HG02970 (cell line): ENCODE results near the gene TMIGD3.

Experiments
- ATAC-seq: cut with Tn5 transposase; IDR thresholded peaks from one replicate; pipeline ENCODE4 v1.9.1; 2021; ENCODE audit warnings: mild to moderate bottlenecking, moderate library complexity, moderate number of reproducible peaks; ENCODE audit not compliant: unreplicated experiment, low FRiP score

Gene TMIGD3

DNA sequence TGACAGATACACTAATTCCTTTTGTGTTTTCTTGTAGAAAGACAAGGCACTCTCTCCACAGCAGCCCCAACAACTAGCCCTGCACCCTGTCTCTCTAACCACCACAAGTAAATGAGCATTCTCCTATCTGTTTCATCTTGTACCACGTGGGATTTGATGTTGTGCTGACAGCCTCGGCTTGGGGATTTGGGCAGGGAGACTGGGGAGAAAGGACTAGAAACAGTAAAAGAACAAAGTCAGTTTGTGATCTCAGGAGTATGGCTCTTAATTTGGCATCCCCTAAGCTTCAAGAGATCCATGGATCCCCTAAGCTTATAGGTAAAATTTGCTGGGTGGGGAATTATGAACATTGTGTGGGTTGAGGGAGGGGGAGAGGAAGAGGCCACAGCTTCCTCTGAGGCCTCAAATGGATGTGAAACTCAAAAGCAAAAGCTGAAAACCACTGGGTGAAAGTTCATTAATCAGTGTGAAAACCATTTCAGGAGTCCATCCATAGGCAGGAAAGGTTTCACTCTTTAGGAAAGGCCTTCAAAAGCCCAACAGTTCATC, 26.6 kb downstream of the TMIGD3 start:
- ATAC-seq, result no peak

DNA sequence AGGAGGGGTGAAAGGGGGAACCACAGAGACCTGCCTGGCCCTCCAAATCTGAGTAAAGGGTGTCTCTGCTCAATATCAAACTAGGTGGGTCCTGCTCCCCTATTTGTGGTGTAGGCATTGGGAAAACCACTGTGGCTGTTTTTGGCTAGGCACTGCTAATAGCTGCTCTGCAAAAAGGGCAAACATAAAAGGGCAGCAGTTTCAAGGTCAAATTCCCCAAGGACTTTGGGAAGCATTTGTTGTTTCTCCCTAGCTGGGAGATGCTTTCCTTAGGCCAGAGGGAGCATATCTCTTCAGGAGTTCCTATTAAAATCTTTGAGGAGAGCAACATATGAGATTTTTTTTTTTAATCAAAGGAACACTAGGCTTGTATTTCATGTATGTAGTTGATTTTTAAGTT, 27.2 kb downstream of the TMIGD3 start:
- ATAC-seq, result no peak

DNA sequence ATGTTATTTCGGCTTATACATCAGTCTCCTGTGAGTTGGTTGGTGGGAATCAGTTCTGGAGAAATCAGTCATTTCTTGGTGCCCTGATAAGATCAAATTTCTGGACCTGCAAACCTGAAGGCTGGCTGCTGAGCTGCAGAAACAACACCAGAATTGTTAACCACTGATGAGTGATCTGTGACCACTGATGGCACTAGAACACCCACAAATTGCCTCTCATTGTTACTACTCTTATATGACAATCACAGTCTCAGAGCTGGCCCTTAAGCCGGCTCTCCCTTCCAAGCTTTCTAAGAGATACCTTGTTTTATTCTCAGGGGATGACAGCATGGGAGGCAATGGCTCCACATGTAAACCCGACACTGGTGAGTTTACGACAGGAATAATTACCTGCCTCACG, 27.7 kb downstream of the TMIGD3 start:
- no peak for ATAC-seq

DNA sequence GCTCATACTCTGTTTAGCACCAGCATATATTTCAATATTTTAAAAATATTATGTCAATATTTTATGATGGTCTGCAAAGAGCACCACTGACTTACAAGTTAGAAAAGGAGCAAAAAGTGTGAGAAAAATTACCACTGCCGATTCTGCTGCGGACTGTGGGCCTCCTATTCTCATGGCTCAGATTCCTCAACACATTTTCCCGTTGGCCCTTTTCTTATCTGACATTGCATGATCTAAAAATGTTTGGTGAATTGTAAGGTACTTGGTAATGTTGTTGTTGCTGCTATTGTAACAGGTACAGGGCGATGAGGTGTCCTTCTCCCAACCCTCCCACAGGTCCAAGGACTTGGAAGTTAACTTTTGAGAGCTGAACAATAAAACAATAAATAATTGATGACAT, 28.9 kb downstream of the TMIGD3 start:
- no peak for ATAC-seq

DNA sequence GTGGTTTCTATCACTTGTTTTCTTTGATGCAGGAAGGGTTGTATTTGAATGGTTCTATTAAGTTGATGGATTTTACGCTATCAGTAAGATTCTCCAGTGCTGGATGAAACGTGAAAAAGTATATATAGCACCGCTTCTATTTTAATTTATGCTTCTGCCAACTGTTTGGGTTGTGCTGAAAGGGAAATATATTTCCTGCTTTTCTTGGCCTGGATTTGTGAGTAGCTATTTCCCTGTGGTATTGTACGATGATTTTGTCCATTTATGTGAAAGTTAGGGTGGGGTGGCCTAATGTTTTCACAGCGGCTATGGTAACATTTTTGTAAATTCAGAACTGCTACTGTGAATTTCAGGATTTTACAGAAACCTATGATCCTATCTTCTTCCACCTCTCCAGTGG, 29.3 kb downstream of the TMIGD3 start:
- no peak for ATAC-seq

DNA sequence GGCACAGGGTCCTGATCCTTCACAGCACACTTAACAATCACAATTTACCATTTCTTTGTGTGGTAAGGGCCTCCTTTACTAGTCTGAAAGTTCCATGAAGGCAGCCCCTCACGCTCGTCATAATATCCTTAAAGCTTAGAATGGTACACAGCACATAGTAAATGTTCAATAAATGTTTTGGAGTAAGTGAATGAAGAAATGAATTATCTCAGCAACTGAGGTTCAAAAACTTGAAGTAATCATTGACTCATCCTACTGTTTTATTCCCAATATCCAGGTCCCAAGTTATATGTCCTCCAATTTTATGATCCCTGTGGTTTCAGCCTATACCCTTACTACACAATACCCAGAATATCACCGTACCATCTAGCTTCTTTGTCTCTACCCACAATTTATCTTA, 31.9 kb downstream of the TMIGD3 start:
- no peak for ATAC-seq

DNA sequence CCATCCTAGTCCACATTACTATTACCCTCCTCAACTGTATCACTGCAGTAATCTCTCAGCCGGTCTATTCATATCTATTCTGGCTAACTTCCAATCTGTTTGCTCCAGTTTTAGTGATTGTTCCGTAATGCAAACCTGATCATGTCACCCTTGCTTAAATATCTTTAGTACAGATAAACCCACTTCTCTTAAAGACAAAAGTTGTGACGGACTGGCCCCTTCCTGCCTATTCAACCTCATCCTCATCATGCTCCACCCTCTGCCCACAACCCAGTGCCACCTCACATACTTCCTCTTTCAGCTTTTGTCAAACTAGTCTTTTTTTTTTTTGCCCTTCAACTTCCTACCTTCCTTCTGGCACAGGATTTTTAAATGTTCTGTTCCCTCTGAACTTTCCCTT, 32.4 kb downstream of the TMIGD3 start:
- no peak for ATAC-seq

DNA sequence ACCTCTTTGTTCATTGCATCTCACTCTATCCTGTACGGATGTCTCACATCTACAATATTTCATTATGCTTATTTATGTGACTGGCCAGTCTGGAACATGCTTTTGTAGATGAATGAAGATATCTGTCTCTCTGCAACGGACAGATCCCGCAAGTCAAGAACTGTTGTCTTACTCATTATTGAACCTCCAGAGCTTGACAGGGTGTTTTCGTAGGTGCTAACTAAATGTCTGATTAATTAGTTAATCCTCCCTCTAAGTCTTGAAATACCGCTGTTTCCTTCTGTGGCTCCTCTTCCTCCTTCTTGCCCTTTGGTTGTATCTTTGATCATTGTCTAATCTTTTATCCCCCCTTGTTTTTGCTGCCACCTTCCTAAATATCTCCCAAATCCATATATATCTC, 32.8 kb downstream of the TMIGD3 start:
- ATAC-seq, result no peak

DNA sequence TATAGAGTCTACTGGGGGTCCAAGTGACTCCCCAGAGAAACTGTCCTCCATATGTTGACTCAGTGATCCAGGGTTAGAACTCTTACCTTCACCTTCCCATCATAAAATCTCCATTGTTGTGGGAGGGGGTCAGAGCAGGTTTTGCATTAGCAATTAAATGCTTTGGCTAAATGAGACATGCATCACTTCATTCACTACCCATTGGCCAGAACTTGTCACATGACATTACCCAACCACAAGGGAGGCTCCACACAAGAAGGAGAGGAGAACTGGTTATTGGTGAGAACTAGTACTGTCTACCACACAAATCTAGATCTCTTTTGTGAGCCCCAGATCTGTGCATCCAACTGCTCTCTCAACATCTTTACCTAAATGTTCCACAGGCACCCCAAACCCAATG, 33.9 kb downstream of the TMIGD3 start:
- no peak for ATAC-seq

DNA sequence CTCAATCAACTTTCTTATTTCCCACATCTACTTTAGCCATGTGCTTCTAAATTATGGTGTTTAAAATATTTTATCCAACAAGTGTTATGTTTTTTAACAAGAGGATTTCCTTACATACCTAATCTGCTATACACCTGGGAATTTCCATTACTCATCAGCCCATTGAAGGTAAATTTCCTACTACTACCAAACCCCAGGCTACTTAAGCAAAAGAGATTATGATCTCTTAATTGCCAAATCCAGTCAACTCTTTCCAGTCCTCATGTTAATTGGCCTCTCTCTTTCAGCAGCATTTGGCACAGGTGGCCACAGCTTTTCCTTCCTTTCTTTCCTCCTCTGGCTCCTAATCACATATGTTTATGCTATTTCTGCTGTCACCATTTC, 34.7 kb downstream of the TMIGD3 start:
- no peak for ATAC-seq

DNA sequence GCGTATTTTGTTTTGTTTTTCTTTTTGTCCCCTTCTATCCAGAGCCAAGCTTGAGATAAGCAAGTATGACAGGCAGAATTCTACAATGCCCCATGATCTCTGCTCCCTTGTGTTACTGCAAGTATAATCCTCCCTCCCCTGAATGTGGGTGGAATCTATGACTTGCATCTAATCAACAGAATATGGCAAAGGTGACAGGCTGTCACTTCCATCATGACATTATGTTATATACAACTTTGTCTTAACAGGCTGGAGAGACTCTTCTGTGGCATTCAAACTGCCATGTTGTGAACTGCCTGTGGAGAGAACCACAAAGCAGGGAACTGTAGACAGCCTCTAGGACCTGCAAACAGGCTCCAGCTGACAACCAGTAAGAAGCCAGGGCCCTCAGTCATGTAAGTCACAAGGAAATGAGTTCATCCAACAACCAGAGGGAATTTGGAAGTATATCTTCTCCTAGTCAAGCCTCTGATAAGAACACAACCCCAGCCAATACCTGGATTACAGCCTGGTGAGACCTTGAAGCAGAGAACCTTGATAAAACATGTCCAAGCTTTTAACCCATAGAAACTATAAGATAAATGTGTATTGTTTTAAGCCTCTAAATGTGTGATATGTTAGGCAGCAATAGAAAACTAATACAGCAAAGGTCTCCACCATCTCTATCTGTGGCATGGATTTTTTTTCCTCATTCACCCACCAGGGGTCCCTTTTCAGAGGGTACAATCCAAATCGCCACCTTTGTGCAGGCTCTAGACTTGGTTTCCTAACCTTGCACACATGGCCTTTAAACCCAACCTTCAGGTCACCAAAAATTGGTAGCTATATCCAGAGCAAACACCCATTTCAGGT, 35.3 kb downstream of the TMIGD3 start:
- ATAC-seq, result no peak

DNA sequence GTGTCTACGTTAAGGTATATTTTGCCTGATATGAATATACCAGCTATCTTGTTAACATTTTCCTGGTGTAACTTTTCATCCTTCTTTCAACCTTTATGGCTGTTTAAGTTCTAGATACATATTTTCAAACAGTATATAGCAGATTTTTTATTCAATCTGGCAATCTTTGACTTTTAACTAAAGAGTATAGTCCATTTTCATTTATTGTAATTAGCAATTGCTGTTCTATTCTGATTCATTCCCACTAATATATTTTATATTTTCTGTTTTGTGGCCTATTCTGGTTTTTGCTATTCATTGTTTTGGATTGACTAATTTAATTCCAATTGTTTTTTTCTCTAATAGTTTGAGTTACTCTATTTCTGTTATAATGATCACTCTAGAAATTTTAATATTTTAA, 37.0 kb downstream of the TMIGD3 start:
- no peak for ATAC-seq

DNA sequence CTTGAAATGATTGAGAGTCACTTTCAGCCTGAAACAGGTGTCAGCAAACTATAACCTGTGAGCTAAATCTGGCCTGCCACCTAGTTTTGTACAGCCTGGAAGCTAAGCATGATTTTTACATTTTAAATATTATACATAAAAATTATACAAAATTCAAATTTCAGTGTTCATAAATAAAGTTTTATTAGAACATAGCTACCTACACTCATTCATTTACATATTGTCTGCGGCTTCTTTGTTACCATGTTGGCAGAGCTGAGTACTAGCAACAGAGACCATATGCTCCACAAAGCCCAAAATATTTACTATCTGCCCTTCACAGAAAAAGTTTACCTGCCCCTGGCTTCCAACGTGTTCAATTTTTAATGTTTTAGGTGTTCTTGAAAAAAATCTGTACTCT, 37.7 kb downstream of the TMIGD3 start:
- no peak for ATAC-seq

DNA sequence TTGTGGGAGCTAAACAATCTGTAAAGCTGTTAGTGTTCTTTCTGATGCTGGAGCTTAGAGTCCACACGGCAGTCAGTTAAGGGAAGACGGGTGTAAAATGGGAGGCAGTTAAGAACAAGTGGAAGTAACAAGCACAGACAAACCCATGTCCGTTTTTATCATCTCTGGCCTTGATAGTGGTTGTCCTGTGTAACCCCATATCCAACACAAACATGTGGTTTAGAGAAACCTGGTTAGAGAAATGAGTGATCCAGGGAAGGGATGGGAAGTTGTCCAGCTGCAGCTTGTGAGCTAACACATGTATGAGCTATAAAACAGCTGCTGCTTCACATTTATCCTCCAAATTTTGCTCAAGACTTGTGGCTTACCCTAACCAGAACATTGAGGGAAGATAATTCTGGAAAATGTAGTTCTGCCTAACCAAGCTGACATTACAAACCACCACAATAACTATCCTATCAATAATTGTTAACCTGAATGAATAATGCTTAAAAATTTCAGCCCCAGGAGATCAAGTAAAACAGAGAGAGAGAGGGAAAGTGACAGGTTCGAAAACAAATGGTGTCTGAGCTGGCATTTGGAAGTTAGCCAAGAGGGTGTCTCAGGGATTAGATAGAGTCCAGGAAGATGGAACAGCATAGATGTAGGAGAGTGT, 40.3 kb downstream of the TMIGD3 start:
- no peak for ATAC-seq

DNA sequence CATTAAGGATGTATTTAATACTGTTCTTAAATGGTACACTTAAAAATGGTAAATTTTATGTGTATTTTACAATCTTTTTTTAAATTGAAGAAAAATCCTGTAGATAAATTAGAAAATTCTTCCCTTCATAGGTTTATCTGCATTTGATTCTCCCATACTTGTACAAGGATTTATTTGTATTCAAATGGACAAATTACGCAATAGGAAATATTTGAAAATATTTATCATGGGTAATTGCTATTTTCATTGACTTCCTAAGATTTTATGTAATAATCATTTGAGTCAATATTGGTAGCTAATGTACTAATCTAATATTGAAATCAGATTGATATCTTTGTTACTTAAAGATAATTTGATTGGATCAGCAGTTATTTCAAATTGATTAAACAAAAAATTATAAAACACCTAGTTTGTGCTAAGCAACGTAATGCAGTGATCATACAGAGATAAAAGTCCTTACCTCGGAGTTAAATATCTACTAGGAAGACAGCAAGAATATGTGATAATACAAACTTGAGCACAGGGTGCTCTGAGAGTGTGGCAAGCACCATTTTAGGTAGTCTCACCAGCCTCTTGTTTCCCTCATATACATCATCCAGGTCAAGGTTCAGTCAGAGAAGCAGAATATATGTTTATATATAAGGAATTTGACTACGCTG, 40.9 kb downstream of the TMIGD3 start:
- ATAC-seq, result no peak

DNA sequence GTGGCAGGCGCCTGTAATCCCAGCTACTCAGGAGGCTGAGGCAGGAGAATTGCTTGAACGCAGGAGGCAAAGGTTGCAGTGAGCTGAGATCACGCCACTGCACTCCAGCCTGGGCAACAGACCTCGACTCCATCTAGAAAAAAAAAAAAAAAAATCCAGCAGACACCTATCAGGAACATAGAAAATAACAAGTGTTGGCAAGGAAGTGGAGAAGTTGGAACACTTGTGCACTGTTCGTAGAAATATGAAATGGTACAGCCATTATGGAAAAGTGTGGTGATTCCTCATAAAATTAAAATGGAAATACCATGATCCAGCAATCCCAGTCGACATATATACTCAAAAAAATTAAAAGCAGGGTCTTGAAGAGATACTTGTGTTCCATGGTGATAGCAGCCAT, 41.7 kb downstream of the TMIGD3 start:
- no peak for ATAC-seq

DNA sequence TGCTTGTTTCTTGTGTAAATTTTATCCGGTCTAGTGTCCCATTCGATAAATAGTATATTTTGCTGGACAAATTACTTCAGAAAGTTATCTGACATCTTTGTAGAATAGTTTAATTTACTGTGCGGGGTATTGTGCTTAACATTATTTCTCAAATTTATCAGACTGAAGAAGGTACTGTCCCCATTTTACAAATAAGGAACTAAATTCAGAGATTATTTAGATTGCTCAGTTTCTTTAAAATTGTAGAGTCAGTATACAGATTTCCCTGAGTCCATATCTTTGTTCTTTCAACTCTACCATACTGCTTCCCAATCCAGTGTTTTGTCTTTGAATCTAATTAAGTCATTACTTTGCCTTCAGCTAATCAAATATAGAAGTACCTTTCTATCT, 47.8 kb downstream of the TMIGD3 start:
- ATAC-seq, result no peak

DNA sequence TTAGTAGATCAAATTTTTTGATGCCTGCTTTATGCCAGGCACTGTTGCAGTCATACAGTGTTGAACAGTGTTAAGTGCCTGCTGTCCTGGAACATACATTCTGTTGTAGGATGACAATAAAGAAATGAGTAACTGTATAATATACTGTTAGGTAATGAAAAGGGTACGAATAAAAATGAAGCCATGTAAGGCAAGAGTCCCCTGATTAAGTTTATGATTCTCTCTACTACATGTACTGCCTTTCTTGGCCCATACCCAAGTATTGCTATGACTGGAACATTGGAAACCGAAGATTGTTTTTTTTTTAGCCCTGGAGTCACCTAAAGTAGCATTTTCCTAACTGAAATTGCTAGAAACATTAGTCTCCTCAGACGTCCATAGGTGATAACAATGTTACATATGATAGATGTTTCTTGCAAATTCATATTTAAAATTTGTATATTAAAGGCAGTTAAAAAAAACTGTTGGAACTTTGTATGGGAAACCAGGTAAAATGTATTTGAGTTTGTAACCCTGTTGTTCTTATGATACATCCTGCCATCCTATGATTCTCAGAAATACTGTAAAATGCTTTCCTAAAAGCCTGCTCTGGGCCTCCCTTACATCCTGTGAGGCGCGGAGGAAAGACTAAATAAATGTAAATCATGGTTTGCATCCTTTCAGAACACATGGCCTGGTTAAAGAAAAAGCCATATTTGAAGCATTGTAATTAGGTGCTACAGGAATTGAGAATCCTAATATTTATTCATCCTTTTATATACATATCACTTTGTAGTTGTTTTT, 48.4 kb downstream of the TMIGD3 start:
- ATAC-seq, result no peak

DNA sequence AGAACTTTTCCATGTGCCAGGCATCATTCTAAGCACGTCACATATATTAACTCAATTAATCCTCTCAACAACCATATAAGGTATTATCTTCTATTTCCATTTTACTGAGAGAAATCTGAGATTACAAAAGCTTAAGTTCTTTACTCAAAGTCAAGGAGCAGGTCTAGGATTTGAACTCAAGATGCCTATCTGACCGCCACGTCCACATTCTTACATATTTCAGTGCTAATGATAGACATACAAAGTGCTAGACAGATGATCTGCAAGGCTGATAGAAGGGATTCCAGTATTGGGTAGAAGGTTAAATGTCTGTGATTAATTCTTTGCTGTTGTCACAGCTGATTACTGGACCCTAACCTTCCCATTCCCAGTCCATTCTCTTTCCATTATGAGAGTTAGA, 49.7 kb downstream of the TMIGD3 start:
- ATAC-seq, result no peak

DNA sequence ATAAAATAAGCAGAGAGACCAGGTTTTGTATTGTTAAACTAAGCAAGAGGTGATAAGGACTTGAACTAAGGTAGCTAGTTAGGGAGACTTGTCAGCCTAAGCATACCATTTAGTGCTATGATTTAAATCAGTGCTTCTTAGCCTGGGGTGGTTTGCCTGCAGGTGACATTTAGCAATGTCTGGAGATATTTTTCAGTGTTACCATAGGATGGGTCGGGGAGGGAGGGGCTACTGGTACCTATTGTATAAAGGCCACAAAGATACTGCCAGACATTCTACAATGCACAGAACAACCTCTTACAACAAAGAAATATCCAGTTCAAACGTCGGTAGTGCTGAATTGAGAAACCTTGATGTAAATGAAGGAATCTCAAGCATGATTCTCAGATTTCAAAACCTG, 50.9 kb downstream of the TMIGD3 start:
- ATAC-seq, result no peak

DNA sequence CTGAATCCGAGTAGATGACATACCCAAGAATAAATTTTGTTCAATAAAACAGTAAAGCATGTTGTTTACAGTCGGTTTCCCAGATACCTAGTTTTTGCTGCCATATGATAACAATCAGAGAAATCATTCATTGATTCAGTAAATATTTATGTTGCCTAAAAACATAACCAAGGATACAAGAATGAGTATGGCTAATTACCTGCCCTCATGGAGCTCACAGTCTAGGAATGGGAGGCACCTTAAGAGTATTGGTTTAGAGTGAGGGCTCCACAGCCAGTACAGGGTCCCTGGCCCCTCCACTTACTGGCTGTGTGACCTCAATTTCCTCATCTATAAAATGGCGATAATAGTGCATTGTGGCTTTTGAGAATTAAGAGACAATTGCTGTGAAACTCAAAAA, 53.2 kb downstream of the TMIGD3 start:
- no peak for ATAC-seq
